ENCODE data around the gene DENND1B.

DENND1B gene

GRCh38 chr1:197801684-197802083 lies 26.4 kb upstream of the DENND1B start:
- Histone ChIP-seq H3K27ac (ENCODE audit: extremely low read depth, low read depth, low read length) (no peak overlapping the region), H3K4me1 (ENCODE audit: control insufficient read depth, insufficient read depth, low read length) (no peaks in the 10 kb centered on the region), H3K36me3 (ENCODE audit: control insufficient read depth in 2 of 2, insufficient read depth in 1 of 2, low read length in 2 of 2) (no peaks in the 10 kb centered on the region), H3K4me3 (ENCODE audit: low read depth, low read length) (no peak overlapping the region), H3K9me3 (ENCODE audit: control insufficient read depth, insufficient read depth, low read depth, low read length) (no peaks in the 10 kb centered on the region)
- POLR2A ChIA-PET = no interaction called here
- CTCF ChIA-PET = no interaction called here
- no peak for TF ChIP-seq CTCF (tag by site-specific recombination; IDR thresholded peaks at IDR 0.05)
- no peak for TF ChIP-seq ZEB2 (tag by site-specific recombination; IDR thresholded peaks at IDR 0.05)
- no peak for TF ChIP-seq ZNF560 (tag by site-specific recombination; IDR thresholded peaks at IDR 0.05; ENCODE audit: borderline replicate concordance)
- TF ChIP-seq ZNF175 (tag by site-specific recombination; IDR thresholded peaks at IDR 0.05) = no peak
- no peak for TF ChIP-seq ZNF16 (tag by site-specific recombination; IDR thresholded peaks at IDR 0.05; ENCODE audit: low read depth)
- TF ChIP-seq ZNF155 (tag by site-specific recombination; IDR thresholded peaks at IDR 0.05) = no peak
- TF ChIP-seq KLF1 (tag by site-specific recombination; IDR thresholded peaks at IDR 0.05) = no peak
- TF ChIP-seq ZNF26 (tag by site-specific recombination; IDR thresholded peaks at IDR 0.05) = no peak
- no peak for TF ChIP-seq KLF8 (tag by site-specific recombination; IDR thresholded peaks at IDR 0.05)
- TF ChIP-seq ZNF138 (tag by site-specific recombination; IDR thresholded peaks at IDR 0.05; ENCODE audit: borderline replicate concordance) = no peak
- TF ChIP-seq ZNF114 (tag by site-specific recombination; IDR thresholded peaks at IDR 0.05) = no peak
- no peak for TF ChIP-seq ZFP69B (tag by site-specific recombination; IDR thresholded peaks at IDR 0.05)
- TF ChIP-seq ZFP3 (tag by site-specific recombination; IDR thresholded peaks at IDR 0.05; ENCODE audit: low read depth) = no peak
- TF ChIP-seq ZNF701 (tag by site-specific recombination; IDR thresholded peaks at IDR 0.05) = no peak
- no peak for TF ChIP-seq ZNF747 (tag by site-specific recombination; IDR thresholded peaks at IDR 0.05)

- no peak overlapping the region for H3K27ac ChIP-seq (ENCODE audit: extremely low read depth, low read depth, low read length)
- no peaks in the 10 kb centered on the region for H3K4me1 ChIP-seq (ENCODE audit: control insufficient read depth, insufficient read depth, low read length)
- H3K4me3 ChIP-seq (ENCODE audit: low read depth, low read length) = no peak overlapping the region
- ChIA-PET POLR2A (no interaction called here), CTCF (no interaction called here)
- no peaks in the 10 kb centered on the region for H3K36me3 ChIP-seq (ENCODE audit: control insufficient read depth in 2 of 2, insufficient read depth in 1 of 2, low read length in 2 of 2)
- no peaks in the 10 kb centered on the region for H3K9me3 ChIP-seq (ENCODE audit: control insufficient read depth, insufficient read depth, low read depth, low read length)
- no peak for TF ChIP-seq SP7 (tag by site-specific recombination; IDR thresholded peaks at IDR 0.05)
- no peak for TF ChIP-seq PRDM6 (tag by site-specific recombination; IDR thresholded peaks at IDR 0.05)
- TF ChIP-seq ZNF155 (tag by site-specific recombination; IDR thresholded peaks at IDR 0.05) = no peak
- no peak for TF ChIP-seq ZNF211 (tag by site-specific recombination; IDR thresholded peaks at IDR 0.05; ENCODE audit: low read depth)
- TF ChIP-seq ZNF571 (tag by site-specific recombination; IDR thresholded peaks at IDR 0.05) = no peak
- TF ChIP-seq ZNF629 (tag by site-specific recombination; IDR thresholded peaks at IDR 0.05) = no peak
- no peak for TF ChIP-seq RBAK (tag by site-specific recombination; IDR thresholded peaks at IDR 0.05)
- TF ChIP-seq PBX3 (CRISPR knock-in tag; IDR thresholded peaks at IDR 0.05) = no peak
- TF ChIP-seq ZNF202 (tag by site-specific recombination; IDR thresholded peaks at IDR 0.05; ENCODE audit: borderline replicate concordance) = no peak
- no peak for TF ChIP-seq ZFP41 (tag by site-specific recombination; IDR thresholded peaks at IDR 0.05; ENCODE audit: borderline replicate concordance)
- no peak for TF ChIP-seq ZNF24 (tag by site-specific recombination; IDR thresholded peaks at IDR 0.05)
- TF ChIP-seq ZNF157 (tag by site-specific recombination; IDR thresholded peaks at IDR 0.05) = no peak
- no peak for TF ChIP-seq ZNF274 (IDR thresholded peaks at IDR 0.05; ENCODE audit: low read length)
- no peak for TF ChIP-seq ZNF274 (tag by site-specific recombination; IDR thresholded peaks at IDR 0.05; ENCODE audit: borderline replicate concordance)
- no peak for TF ChIP-seq ZFHX2 (tag by site-specific recombination; conservative IDR thresholded peaks at IDR 0.05)
- TF ChIP-seq ZNF624 (tag by site-specific recombination; IDR thresholded peaks at IDR 0.05) = no peak
Measured at GRCh38 chr1:197801111-197801482, 25.8 kb upstream of the DENND1B start.
